HG03066 (cell line): ENCODE data around the gene DDX51.

Source experiments
- ATAC-seq: cut with Tn5 transposase; IDR thresholded peaks from one replicate; pipeline ENCODE4 v1.9.1; 2021; ENCODE audit warnings: low read depth; ENCODE audit not compliant: unreplicated experiment

The DDX51 gene

DNA sequence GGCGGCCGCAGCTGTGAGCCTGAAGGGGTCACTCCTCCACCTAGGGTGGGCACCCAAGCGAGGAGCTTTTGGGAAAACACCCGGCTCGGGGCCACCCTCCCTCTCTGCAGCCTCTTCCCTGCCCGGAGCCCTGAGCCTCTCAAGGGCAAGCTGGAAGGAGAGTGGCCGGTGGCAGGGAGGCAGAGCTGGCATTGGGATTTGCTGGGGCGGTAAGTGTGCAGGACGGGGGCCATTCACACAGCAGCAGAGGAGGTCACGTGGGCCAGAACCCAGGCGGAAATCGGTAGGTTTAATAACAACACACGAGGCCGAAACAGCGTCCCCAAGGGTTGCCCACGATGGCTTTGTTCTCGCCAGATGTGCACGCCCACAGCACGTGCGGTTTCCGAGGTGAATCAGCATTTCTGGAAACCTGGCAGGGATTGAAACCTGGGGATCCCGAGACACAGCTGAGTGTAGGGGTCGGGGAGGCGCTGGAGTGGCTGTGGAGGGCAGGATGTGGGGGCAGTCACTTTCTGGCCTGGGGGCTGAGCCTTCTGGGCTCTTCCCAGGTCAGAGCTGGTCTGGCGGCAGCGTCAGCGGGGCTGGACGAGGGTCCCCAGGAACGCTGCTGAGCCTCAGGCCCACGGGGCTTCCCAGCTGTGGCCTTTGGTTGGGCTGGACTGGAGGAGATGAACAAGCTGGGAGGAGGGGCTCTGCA is 23.6 kb upstream of the DDX51 start:
- no peak for ATAC-seq

GRCh38 chr12:132166801-132167591 is 22.9 kb upstream of the DDX51 start:
- ATAC-seq = no peak

DNA sequence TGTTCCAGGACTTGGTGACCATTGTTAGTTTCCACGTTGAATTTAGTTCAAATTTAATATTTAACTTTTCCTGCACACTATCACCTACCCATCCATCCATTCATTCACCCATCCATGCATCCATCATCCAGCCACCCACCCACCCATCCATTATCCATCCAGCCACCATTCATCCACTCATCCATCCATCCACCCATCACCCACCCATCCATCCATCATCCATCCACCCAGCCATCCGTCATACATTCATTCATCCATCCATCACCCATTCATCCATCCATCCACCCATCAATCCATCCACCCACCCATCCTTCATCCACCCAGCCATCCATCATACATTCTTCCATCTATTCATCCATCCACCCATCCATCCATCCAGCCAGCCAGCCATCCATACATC is 22.0 kb upstream of the DDX51 start:
- no peak for ATAC-seq

GRCh38 chr12:132165584-132165983 is 21.5 kb upstream of the DDX51 start:
- ATAC-seq = no peak

- no peak for ATAC-seq
Observed at GRCh38 chr12:132164426-132164825, 20.3 kb upstream of the DDX51 start.

- no peak for ATAC-seq
Observed at GRCh38 chr12:132163911-132164288, 19.8 kb upstream of the DDX51 start.

DNA sequence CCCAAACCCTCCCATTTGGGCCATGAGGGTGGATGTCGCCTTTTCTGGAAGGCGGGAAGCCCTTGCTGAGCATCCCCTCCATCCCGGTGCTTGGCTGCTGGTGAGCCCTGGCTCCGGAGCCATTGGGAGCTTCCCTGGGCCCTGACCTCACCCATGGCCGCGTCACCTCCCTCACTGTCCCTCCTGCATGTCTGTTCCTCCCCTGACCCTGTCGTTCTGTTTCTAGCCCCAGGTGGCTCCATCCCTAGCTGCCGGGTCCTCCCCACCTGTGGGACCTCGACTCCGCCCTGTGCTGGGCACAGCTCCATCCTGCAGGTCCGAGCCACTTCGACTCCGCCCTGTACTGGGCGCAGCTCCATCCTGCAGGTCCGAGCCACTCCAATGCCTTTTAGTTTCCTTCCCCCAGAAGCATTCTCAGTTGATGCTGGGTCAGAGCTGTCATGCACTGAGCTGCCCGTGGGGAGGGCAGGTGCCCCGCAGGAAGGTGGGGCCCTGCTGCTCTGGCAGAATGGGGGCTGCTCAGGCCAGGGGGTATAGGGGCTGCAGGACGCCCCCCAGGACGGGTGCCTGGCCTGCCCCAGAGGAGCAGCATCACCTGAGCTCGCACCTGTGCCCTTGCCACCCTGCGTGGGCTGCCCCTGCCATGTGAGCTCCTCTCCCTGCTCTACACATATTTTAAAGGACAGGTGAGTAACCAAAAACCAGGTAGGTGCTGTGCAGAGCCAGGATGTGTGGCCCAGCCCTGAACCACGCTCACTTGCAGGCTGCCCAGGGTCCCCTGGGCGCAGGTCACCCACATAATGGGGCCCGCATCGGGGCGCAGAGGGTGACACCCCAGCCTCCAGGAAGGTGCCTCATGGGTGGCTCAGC is 19.2 kb upstream of the DDX51 start:
- no peak for ATAC-seq

DNA sequence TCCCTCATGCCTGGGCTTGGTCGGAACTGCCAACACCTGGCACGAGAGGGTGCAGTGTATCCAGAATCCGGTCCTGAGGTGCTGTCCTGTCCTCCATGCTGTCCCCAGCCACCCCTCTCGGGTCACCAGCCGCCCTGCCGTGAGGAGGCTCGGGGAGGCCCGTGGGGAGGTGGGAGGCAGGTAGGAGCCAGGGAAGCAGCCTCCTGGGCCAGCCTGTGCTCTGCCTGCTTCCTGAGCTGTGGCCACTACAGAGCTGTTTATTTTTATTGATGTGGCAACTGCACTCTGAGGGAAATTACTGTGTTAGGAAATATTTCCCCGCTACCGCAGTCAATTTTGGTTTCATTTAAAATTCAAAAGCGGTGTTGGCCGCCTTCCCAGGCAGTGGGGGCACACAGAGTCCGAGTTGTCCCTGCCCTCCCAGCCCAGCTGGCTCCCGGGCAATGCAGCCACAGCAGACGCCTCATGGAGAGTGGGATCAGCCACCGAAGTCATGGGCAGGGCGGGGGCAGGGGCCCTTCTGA is 18.5 kb upstream of the DDX51 start:
- no peak for ATAC-seq

DNA sequence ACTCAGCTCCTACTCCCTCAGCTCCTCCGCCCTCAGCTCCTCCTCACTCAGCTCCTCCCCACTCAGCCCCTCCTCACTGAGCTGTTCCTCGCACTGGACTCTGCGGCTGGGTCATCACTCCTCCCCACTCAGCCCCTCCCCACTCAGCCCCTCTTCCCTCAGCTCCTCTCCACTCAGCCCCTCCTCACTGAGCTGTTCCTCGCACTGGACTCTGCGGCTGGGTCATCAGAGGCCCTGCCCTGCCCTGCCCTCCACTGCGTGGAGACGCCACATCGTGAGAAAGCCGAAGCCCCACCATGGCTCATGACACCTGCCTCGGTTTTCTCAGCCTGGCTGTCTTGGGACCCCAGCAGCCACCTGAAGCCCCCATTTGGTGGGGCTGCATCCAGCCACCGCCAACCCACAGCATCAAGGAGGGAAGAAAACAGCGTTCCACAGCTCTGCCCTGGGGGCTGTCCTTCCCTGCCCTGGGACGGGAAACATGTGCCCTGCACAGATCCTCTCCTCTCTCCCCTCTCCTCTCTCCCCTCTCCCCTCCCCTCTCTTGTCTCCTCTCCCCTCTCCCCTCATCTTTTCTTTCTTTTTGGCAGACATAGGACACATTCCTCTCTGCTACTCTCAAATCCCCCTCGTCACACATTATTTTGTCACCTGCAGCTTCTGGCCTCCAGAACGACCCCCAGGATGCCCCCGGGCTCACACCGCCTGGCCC is 17.8 kb upstream of the DDX51 start:
- ATAC-seq = no peak

DNA sequence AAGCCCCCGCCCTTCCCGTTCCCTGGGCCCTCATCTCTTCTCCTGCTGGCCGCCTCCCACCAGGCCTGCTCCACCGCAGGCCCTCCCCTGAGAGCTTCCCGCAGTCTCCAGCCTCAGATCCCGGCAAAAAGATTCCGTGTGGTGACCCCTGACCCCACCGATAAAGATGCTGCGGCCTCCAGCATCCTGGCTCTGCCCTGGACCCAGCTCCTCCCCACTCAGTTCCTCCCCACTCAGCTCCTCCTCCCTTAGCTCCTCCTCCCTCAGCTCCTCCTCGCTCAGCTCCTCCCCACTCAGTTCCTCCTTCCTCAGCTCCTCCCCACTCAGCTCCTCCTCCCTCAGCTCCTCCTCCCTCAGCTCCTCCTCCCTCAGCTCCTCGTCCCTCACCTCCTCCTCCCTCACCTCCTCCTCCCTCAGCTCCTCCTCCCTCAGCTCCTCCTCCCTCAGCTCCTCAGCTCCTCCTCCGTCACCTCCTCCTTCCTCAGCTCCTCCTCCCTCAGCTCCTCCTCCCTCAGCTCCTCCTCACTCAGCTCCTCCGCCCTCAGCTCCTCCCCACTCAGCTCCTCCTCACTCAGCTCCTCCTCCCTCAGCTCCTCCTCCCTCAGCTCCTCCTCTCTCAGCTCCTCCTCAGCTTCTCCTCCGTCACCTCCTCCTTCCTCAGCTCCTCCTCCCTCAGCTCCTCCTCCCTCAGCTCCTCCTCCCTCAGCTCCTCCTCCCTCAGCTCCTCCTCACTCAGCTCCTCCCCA is 17.1 kb upstream of the DDX51 start:
- ATAC-seq = no peak

- ATAC-seq = no peak
Observed at GRCh38 chr12:132160601-132161035, 16.5 kb upstream of the DDX51 start.

- no peak for ATAC-seq
Observed at GRCh38 chr12:132160016-132160415, 15.9 kb upstream of the DDX51 start.

DNA sequence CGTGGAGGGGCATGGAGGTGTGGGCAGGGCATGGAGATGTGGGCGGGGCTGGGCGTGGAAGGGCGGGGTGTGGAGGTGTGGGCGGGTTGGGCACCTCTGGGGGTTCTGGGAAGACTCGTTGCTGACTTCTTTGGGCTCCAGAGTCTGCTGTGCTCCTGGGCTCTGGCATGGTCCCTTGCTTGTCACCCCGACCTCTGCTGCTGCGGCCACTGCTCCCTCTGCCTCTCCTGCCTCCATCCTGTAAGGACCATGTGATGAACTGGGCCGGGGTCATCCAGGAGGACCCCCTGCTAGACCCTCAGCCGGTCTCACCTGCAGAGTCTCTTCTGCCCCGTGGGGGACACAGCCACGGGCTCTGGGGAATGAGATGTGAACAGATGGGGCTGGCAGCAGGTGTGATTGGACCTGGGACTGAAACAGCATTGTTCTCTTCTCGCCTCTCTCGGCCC is 15.5 kb upstream of the DDX51 start:
- ATAC-seq = no peak

DNA sequence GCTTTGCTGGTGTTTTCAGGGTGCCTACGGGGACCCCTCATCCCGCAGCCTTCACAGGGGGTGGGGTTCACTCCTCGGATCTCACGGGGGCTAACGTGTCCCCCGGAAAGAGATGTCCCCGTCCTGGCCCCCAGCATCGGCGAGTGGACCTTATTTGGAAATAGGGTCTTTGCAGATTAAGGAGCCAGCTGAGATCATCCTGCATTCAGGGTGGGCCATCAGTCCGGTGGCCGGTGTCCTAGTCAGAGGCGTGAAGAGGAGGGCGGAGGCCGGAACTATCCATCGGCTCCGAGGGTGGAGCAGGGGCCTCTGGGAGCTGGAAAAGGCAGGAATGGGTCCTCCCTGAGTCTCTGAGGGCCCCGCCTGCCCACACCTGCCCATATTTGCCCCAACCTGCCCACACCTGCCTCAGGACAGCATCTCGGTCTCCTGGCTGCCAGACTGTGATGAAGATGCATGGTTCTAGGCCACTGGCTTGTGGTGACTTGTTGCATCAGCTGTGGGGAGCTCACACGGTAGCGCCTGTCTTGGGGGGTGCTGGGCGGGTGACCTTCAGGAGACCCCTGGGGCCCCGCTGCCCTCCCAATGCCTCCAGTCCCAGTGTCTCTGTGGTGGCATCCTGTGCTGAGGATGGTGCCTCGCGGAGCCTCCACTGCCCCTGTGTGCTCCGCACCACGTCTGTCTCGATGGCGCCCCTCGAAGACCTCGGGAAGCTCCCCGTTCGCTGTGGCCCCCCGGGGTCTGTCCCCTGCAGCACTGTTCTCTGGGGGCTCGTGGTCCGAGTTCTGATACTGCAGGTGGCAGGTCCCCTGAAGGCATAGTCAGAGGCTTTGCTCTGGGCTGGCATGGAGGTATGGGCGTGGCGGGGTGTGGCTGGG is 14.8 kb upstream of the DDX51 start:
- no peak for ATAC-seq

- no peak for ATAC-seq
Observed at GRCh38 chr12:132157733-132158409, 13.8 kb upstream of the DDX51 start.

- ATAC-seq = no peak
Observed at GRCh38 chr12:132156573-132157325, 12.6 kb upstream of the DDX51 start.
